Myocyte (in vitro differentiated cells): ENCODE measurements around the gene MRPS12. TPM values are rescaled to one million over a fixed set of nuclear protein-coding genes. Genes with fewer than 3 reads are reported as not detected.

Source experiments
- DNase-seq: peaks from one replicate; pipeline ENCODE4 v3.0.0-alpha.2; 2012; ENCODE audit warnings: low read depth
- total RNA-seq: library from RNA; depleted of rRNA; stranded (reverse); fragments of >200 nt; gene quantifications from 2 replicates; pipeline ENCODE4 v1.2.3, GENCODE V29; 2014

Gene MRPS12
- total RNA-seq, 1 donor from 2014 or later, result 58.3 TPM

GRCh38 chr19:38911388-38912001 is 19.2 kb upstream of the MRPS12 start:
- no peak for DNase-seq

- DNase-seq, result peak; percentile 73
These were observed 17.9 kb upstream of the MRPS12 start for GRCh38 chr19:38912600-38913514.

- DNase-seq, result no peak
These were observed 16.8 kb upstream of the MRPS12 start for GRCh38 chr19:38913958-38914357.

- DNase-seq, result no peak
These were observed 15.1 kb upstream of the MRPS12 start for GRCh38 chr19:38915329-38916321.

- DNase-seq, result no peak
These were observed 13.2 kb upstream of the MRPS12 start for GRCh38 chr19:38917516-38917915.

GRCh38 chr19:38917921-38918491 is 12.7 kb upstream of the MRPS12 start:
- peak; percentile 59 for DNase-seq

GRCh38 chr19:38918526-38918925 is 12.2 kb upstream of the MRPS12 start:
- no peak for DNase-seq

GRCh38 chr19:38919837-38920601 is 10.7 kb upstream of the MRPS12 start:
- DNase-seq, result peak; percentile 73

GRCh38 chr19:38920602-38921419 is 9.9 kb upstream of the MRPS12 start:
- no peak for DNase-seq

GRCh38 chr19:38921420-38922274 is 9.1 kb upstream of the MRPS12 start:
- DNase-seq, result no peak

GRCh38 chr19:38922482-38922881 is 8.3 kb upstream of the MRPS12 start:
- DNase-seq, result no peak

GRCh38 chr19:38924388-38924787 is 6.4 kb upstream of the MRPS12 start:
- DNase-seq, result no peak

- no peak for DNase-seq
These were observed 2.2 kb upstream of the MRPS12 start for GRCh38 chr19:38928391-38929001.

GRCh38 chr19:38929929-38930775 is 592 bp upstream of the MRPS12 start, which contains the start of gene SARS2:
TSS of gene SARS2 (minus strand) at chr19:38930763. CDS start at chr19:38930736, 27 bp downstream.
- peak; percentile 94 for DNase-seq

- DNase-seq, result no peak
These were observed 713 bp downstream of the MRPS12 start for GRCh38 chr19:38931521-38931793.

GRCh38 chr19:38932425-38933179 is 1.9 kb downstream of the MRPS12 start:
- peak; percentile 56 for DNase-seq
